A549 (cell line): ENCODE measurements around the gene ADSL. TPM values are rescaled to one million over a fixed set of nuclear protein-coding genes. Genes with fewer than 3 reads are reported as not detected.

Experiments used
- ATAC-seq, 2 experiments: fragments of 200-7000 bp in 1 of 2; fragments of >200 bp in 1 of 2; cut with Nextera tagmentation in 1 of 2; cut with Tn5 transposase in 1 of 2; 3 replicates each; pipeline versions ENCODE4 v1.8.0 to v1.9.1; 2018 to 2020; ENCODE audit warnings: mild to moderate bottlenecking in 1 of 2, moderate library complexity in 1 of 2
- CTCF ChIA-PET: fragments of 300-600 bp; sonication (Branson Sonifier 250); formaldehyde crosslinking; extraction: SDS; loops from one replicate; lab custom pipeline; 2021; ENCODE audit warnings: antibody characterized with exemption, inconsistent platforms; lab: Yijun Ruan, JAX
- POLR2A ChIA-PET: fragments of 350-600 bp; formaldehyde crosslinking; extraction: SDS; loops from one replicate; lab custom pipeline; 2021; ENCODE audit warnings: antibody characterized with exemption, inconsistent platforms; lab: Yijun Ruan, JAX
- DNase-seq, 2 experiments: peaks; one replicate each; pipeline versions ENCODE4 v3.0.0 to v3.0.0-alpha.2; 2011 to 2016; ENCODE audit warnings: low read depth in 1 of 2, low spot score in 1 of 2
- FAIRE-seq: peaks from 2 replicates; lab custom pipeline; 2011; peaks lifted over from hg19 to GRCh38; lab: Jason Lieb, UNC
- H3K27ac ChIP-seq, 2 experiments: fragments of >200 bp; sonication (Bioruptor Twin); formaldehyde crosslinking; 3 replicates each; pipeline ENCODE4 v1.5.1; 2016 to 2017
- H3K4me1 ChIP-seq: fragments of >200 bp; sonication (Bioruptor Twin); formaldehyde crosslinking; 3 replicates; pipeline ENCODE4 v1.6.1; 2016
- H3K4me2 ChIP-seq: fragments of >200 bp; sonication (Bioruptor Twin); formaldehyde crosslinking; 3 replicates; pipeline ENCODE4 v1.6.1; 2016
- H3K4me3 ChIP-seq: fragments of >200 bp; sonication (Bioruptor Twin); formaldehyde crosslinking; 3 replicates; pipeline ENCODE4 v1.5.1; 2016
- H3K9me3 ChIP-seq: fragments of >200 bp; sonication (Bioruptor Twin); formaldehyde crosslinking; 3 replicates; pipeline ENCODE4 v1.6.1; 2016
- BCL3 ChIP-seq: fragments of >200 bp; sonication (Bioruptor Twin); formaldehyde crosslinking; IDR thresholded peaks from 3 replicates; pipeline ENCODE4 v1.6.1; 2016
- CBX2 ChIP-seq: fragments of 200-600 bp; sonication (generic); IDR thresholded peaks from 2 replicates; pipeline ENCODE4 v1.6.1; 2016; ENCODE audit warnings: low read depth, mild to moderate bottlenecking, borderline replicate concordance
- CEBPB ChIP-seq, 2 experiments: fragments of >200 bp in 1 of 2; sonication (Bioruptor Twin) in 1 of 2; formaldehyde crosslinking in 1 of 2; IDR thresholded peaks; 2 replicates each; pipeline ENCODE4 v1.6.1; 2012 to 2016
- CHD2 ChIP-seq: fragments of 150-350 bp; IDR thresholded peaks from 2 replicates; pipeline ENCODE4 v1.6.1; 2014; ENCODE audit warnings: low read length; ENCODE audit not compliant: partially characterized antibody
- ESRRA ChIP-seq: fragments of 150-350 bp; IDR thresholded peaks from 2 replicates; pipeline ENCODE4 v1.6.1; 2014; ENCODE audit warnings: mild to moderate bottlenecking, low read length, borderline replicate concordance
- GATA3 ChIP-seq: IDR thresholded peaks from 2 replicates; pipeline ENCODE4 v1.6.1; 2012; ENCODE audit warnings: borderline replicate concordance
- HOXB13 ChIP-seq: fragments of 250-450 bp; sonication (Bioruptor Pico); IDR thresholded peaks from 2 replicates; pipeline ENCODE4 v1.5.0; 2020; ENCODE audit warnings: low read depth, mild to moderate bottlenecking, moderate library complexity
- KDM5A ChIP-seq: fragments of 200-600 bp; sonication (generic); IDR thresholded peaks from 2 replicates; pipeline ENCODE4 v1.6.1; 2016; ENCODE audit warnings: antibody characterized with exemption, mild to moderate bottlenecking
- MAX ChIP-seq: IDR thresholded peaks from 2 replicates; pipeline ENCODE4 v1.6.1; 2012
- NPAS2 ChIP-seq: fragments of 250-450 bp; sonication (Bioruptor Pico); IDR thresholded peaks from 2 replicates; pipeline ENCODE4 v1.8.0; 2022; ENCODE audit warnings: mild to moderate bottlenecking, moderate library complexity, borderline replicate concordance
- PHF8 ChIP-seq: fragments of 200-600 bp; sonication (generic); IDR thresholded peaks from 2 replicates; pipeline ENCODE4 v1.6.1; 2016; ENCODE audit warnings: low read depth, mild to moderate bottlenecking, antibody characterized with exemption, moderate library complexity, borderline replicate concordance
- POLR2A ChIP-seq: IDR thresholded peaks from 2 replicates; pipeline ENCODE4 v1.6.1; 2012; ENCODE audit warnings: mild to moderate bottlenecking, low read length
- POLR2AphosphoS2 ChIP-seq: conservative IDR thresholded peaks from 2 replicates; pipeline ENCODE4 v1.6.1; 2012; ENCODE audit warnings: low read length, improper control_type of control experiment, inconsistent platforms
- RARB ChIP-seq: fragments of 250-450 bp; sonication (Bioruptor Pico); IDR thresholded peaks from 2 replicates; pipeline ENCODE4 v1.8.0; 2021; ENCODE audit warnings: mild to moderate bottlenecking, moderate library complexity
- ZFP36 ChIP-seq: fragments of 450-650 bp; IDR thresholded peaks from 2 replicates; pipeline ENCODE4 v1.6.1; 2014; ENCODE audit warnings: borderline replicate concordance; ENCODE audit not compliant: partially characterized antibody
- WGBS: methylation state at CpG from one replicate; pipeline ENCODE4 v1.1.6; 2017; ENCODE audit errors: missing lambda C conversion rate; 5-methylcytosine and 5-hydroxymethylcytosine counted together
- polyA plus RNA-seq, 4 experiments: library from polyadenylated mRNA; depleted of rRNA in 3 of 4; stranded (reverse); fragments of >200 nt; fragmentation: RNase III in 1 of 4; extraction: RNeasy Plus Mini Kit Qiagen cat#74134 plus additional on column Dnase treatment in 1 of 4; gene quantifications; 2 replicates in 3 of 4; 3 replicates in 1 of 4; pipeline ENCODE4 v1.2.3, GENCODE V29; 2011 to 2017
- TF ChIP-seq, protein P1 (sequence below): fragments of >200 bp; sonication (Bioruptor Twin); formaldehyde crosslinking; IDR thresholded peaks from 3 replicates; pipeline ENCODE4 v1.5.1; 2016
- TF ChIP-seq, protein P2 (sequence below): fragments of 250-450 bp; sonication (Bioruptor Pico); IDR thresholded peaks from 2 replicates; pipeline ENCODE4 v1.5.0; 2020; ENCODE audit warnings: low read depth, mild to moderate bottlenecking, moderate library complexity
- TF ChIP-seq, protein P3 (sequence below): IDR thresholded peaks from 2 replicates; pipeline ENCODE4 v1.6.1; 2012; ENCODE audit warnings: low read depth, borderline replicate concordance

The ADSL gene
- polyA plus RNA-seq, 2 of the 4 experiments (the other 2 are of a cell fraction): 85.6 to 126 TPM

DNA sequence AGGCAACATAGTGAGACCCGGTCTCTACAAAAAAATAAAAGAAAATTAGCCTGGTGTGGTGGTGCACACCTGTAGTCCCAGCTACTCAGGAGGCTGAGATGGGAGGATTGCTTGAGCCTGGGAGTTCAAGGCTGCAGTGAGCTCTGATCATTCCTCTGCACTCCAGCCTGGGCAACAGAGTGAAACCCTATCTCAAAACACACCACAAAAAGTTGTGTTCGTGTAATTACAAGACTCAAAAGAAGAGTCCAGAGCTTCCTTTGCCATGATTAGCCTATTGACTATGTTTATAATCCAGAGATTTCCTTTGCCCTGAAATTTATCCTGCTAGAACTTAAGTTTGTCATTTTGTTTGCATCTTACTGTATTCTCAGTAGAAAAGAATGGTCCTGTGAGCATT, 45.1 kb downstream of the ADSL start:
- POLR2A ChIA-PET: no interaction called here
- no peak for ATAC-seq
- no peak overlapping the region for H3K27ac ChIP-seq
- WGBS: 94% methylated on average over 2 of the region's 2 CpGs
- no peak overlapping the region for H3K4me3 ChIP-seq
- DNase-seq: no peak
- TF ChIP-seq ESRRA (no peak), MAX (no peak), HOXB13 (CRISPR knock-in tag) (no peak), BCL3 (no peak), POLR2A (no peak)
- TF ChIP-seq, all 56 proteins: peak for 0
- no peaks in the 10 kb centered on the region for H3K4me1 ChIP-seq
- no peak for FAIRE-seq
- CTCF ChIA-PET: interaction anchor here (1.4 kb wide), 1 partner anchor 14 kb away, joined by 3 read pairs; no protein-coding TSS in a partner anchor
- H3K4me2 ChIP-seq: no peak overlapping the region
- H3K9me3 ChIP-seq: no peaks in the 10 kb centered on the region

DNA sequence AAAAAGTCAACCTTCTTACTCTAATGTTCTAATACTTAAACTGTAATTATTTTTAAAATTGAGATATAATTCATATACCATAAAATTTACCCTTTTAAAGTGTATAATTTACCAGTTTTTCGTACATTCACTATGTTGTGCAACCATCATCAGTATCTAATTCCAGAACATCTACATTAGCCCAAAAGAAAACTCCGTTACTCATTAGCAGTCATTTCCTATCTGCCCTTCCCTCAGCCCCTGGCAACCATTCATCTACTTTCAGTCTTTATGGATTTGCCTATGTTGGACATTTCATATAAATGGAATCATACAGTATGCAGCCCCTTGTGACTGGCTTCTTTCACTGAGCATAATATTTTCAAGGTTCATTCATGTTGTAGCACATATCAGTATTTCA, 46.3 kb downstream of the ADSL start:
- TF ChIP-seq KDM5A (no peak), NPAS2 (CRISPR knock-in tag) (no peak), ZFP36 (no peak), CBX2 (no peak), POLR2AphosphoS2 (no peak), ESRRA (no peak), POLR2A (no peak), PHF8 (no peak), CHD2 (no peak), HOXB13 (CRISPR knock-in tag) (no peak), RARB (CRISPR knock-in tag) (no peak), GATA3 (no peak), BCL3 (no peak), CEBPB (IDR thresholded peaks at IDR 0.05) (no peak)
- TF ChIP-seq, protein P1, sequence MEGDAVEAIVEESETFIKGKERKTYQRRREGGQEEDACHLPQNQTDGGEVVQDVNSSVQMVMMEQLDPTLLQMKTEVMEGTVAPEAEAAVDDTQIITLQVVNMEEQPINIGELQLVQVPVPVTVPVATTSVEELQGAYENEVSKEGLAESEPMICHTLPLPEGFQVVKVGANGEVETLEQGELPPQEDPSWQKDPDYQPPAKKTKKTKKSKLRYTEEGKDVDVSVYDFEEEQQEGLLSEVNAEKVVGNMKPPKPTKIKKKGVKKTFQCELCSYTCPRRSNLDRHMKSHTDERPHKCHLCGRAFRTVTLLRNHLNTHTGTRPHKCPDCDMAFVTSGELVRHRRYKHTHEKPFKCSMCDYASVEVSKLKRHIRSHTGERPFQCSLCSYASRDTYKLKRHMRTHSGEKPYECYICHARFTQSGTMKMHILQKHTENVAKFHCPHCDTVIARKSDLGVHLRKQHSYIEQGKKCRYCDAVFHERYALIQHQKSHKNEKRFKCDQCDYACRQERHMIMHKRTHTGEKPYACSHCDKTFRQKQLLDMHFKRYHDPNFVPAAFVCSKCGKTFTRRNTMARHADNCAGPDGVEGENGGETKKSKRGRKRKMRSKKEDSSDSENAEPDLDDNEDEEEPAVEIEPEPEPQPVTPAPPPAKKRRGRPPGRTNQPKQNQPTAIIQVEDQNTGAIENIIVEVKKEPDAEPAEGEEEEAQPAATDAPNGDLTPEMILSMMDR: no peak
- TF ChIP-seq, protein P2, sequence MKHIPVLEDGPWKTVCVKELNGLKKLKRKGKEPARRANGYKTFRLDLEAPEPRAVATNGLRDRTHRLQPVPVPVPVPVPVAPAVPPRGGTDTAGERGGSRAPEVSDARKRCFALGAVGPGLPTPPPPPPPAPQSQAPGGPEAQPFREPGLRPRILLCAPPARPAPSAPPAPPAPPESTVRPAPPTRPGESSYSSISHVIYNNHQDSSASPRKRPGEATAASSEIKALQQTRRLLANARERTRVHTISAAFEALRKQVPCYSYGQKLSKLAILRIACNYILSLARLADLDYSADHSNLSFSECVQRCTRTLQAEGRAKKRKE (CRISPR knock-in tag): no peak
- TF ChIP-seq, protein P3, sequence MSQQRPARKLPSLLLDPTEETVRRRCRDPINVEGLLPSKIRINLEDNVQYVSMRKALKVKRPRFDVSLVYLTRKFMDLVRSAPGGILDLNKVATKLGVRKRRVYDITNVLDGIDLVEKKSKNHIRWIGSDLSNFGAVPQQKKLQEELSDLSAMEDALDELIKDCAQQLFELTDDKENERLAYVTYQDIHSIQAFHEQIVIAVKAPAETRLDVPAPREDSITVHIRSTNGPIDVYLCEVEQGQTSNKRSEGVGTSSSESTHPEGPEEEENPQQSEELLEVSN: no peak
- DNase-seq (no peak), ATAC-seq (no peak), FAIRE-seq (no peak)
- H3K9me3 ChIP-seq: no peaks in the 10 kb centered on the region
- no peak overlapping the region for H3K4me2 ChIP-seq
- CTCF ChIA-PET: no interaction called here
- WGBS: 96% methylated on average over 2 of the region's 2 CpGs
- no peaks in the 10 kb centered on the region for H3K4me1 ChIP-seq
- POLR2A ChIA-PET: no interaction called here
- no peak overlapping the region for H3K4me3 ChIP-seq
- H3K27ac ChIP-seq: no peak overlapping the region
